Measurements from ENCODE around the gene MRPL40.
"Not testable (repeated sequence)": the region's sequence is repeated elsewhere in the genome, so short reads cannot be mapped to it uniquely, and the experiment has no call there.

The MRPL40 gene

DNA sequence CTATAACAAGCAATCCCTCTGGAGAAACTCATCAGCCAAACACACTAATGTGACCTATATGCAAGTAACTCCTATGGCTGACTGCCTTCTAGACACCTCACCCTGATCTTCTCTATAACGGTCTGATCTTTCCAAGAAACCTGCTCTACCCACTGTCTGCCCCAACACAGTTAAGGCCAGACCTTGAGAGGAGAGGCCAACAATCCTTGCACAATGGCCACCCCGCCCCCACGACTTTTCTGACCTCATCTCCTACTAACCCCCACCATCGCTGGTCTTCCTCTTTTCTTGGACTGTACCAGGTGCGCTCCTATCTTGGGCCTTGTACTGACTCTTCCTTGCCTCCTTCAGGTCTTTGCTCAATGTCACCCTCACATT is 13.3 kb upstream of the MRPL40 start:
- no peak for DNase-seq (ENCODE audit: low spot score)
- Mint-ChIP-seq H3K36me3 (ENCODE audit: low read depth) (peaks cover 24% of the 10 kb centered on the region), H3K4me3 (peak overlapping the region; percentile 53), H3K9me3 (no peaks in the 10 kb centered on the region), H3K27me3 (ENCODE audit: low read depth) (no peaks in the 10 kb centered on the region), H3K27ac (peak overlapping the region; percentile 86), H3K4me1 (ENCODE audit: low read depth) (peaks cover 54% of the 10 kb centered on the region)

- peaks cover 54% of the 10 kb centered on the region for H3K4me1 Mint-ChIP-seq (ENCODE audit: low read depth)
- peak; percentile 69 for DNase-seq (ENCODE audit: low spot score)
- peaks cover 23% of the 10 kb centered on the region for H3K36me3 Mint-ChIP-seq (ENCODE audit: low read depth)
Observed at GRCh38 chr22:19419464-19420178, 12.7 kb upstream of the MRPL40 start.

GRCh38 chr22:19420321-19420720 is 12.0 kb upstream of the MRPL40 start:
- Mint-ChIP-seq H3K36me3 (ENCODE audit: low read depth) (peaks cover 25% of the 10 kb centered on the region), H3K4me1 (ENCODE audit: low read depth) (peaks cover 54% of the 10 kb centered on the region), H3K4me3 (peak overlapping the region; percentile 53)

More at GRCh38 chr22:19419464-19420178, 12.7 kb upstream of the MRPL40 start:
- Mint-ChIP-seq H3K4me3 (peak overlapping the region; percentile 53), H3K9me3 (no peaks in the 10 kb centered on the region), H3K27me3 (ENCODE audit: low read depth) (no peaks in the 10 kb centered on the region), H3K27ac (peak overlapping the region; percentile 86)

DNA sequence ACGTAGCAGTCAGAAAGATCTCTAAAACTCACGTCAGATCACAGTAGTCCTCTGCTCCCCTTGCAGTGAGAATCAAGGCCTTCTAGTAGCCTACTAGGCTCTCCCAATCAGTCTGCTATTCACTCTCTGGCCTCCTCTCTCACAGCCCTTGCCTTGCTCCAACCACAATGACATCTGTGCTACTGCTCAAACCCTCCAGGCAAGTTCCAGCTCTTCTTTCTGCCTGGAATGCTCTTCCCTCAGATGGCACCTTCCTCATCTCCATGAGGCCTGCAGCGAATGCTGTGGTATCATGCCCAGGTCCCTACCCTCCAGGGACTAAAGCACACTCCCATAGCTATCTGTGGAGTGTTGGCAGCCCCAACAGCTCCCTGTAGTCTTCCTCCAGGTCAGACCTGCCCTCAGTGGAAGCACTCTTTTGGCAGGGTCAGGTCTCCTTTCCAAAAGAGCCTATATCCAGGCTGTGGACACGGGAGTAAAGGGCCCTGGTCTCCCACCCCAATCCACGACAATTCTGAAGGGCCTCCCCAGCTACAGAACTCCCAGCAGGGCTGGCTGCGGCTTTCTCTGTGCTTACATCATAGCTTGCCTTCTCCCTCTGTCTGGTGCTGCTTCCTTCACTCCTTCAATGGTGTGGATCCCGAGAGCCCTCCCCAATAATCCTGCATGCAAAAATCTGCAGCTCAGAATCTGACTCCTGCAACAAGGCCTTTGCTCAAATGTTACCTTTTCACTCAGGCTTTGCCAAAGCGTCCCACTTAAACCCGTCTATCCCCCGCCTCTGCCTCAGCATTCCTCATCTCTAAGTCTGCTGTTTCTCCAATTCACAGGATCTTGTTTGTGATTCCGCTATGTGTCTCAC is 9.7 kb upstream of the MRPL40 start:
- Mint-ChIP-seq H3K36me3 (ENCODE audit: low read depth) (peaks cover 23% of the 10 kb centered on the region), H3K4me3 (peak overlapping the region; percentile 11), H3K27ac (peak overlapping the region; percentile 76), H3K4me1 (ENCODE audit: low read depth) (peaks cover 68% of the 10 kb centered on the region), H3K27me3 (ENCODE audit: low read depth) (no peaks in the 10 kb centered on the region), H3K9me3 (no peaks in the 10 kb centered on the region)
- no peak for DNase-seq (ENCODE audit: low spot score)

More at GRCh38 chr22:19420321-19420720, 12.0 kb upstream of the MRPL40 start:
- Mint-ChIP-seq H3K27me3 (ENCODE audit: low read depth) (no peaks in the 10 kb centered on the region), H3K9me3 (no peaks in the 10 kb centered on the region), H3K27ac (peak overlapping the region; percentile 86)
- no peak for DNase-seq (ENCODE audit: low spot score)

- Mint-ChIP-seq H3K27me3 (ENCODE audit: low read depth) (no peaks in the 10 kb centered on the region), H3K36me3 (ENCODE audit: low read depth) (peaks cover 24% of the 10 kb centered on the region), H3K4me1 (ENCODE audit: low read depth) (peaks cover 69% of the 10 kb centered on the region), H3K9me3 (no peaks in the 10 kb centered on the region), H3K4me3 (no peak overlapping the region), H3K27ac (no peak overlapping the region)
- DNase-seq (ENCODE audit: low spot score) = no peak
Observed at GRCh38 chr22:19424186-19424500, 8.2 kb upstream of the MRPL40 start.

GRCh38 chr22:19429950-19430889 is 2.1 kb upstream of the MRPL40 start:
- no peak for DNase-seq (ENCODE audit: low spot score)
- H3K27ac Mint-ChIP-seq = peak overlapping the region; percentile 84
- H3K9me3 Mint-ChIP-seq = no peaks in the 10 kb centered on the region
- peak overlapping the region; percentile 89 for H3K4me3 Mint-ChIP-seq
- H3K4me1 Mint-ChIP-seq (ENCODE audit: low read depth) = peaks cover 40% of the 10 kb centered on the region
- no peaks in the 10 kb centered on the region for H3K27me3 Mint-ChIP-seq (ENCODE audit: low read depth)
- H3K36me3 Mint-ChIP-seq (ENCODE audit: low read depth) = peaks cover 23% of the 10 kb centered on the region

DNA sequence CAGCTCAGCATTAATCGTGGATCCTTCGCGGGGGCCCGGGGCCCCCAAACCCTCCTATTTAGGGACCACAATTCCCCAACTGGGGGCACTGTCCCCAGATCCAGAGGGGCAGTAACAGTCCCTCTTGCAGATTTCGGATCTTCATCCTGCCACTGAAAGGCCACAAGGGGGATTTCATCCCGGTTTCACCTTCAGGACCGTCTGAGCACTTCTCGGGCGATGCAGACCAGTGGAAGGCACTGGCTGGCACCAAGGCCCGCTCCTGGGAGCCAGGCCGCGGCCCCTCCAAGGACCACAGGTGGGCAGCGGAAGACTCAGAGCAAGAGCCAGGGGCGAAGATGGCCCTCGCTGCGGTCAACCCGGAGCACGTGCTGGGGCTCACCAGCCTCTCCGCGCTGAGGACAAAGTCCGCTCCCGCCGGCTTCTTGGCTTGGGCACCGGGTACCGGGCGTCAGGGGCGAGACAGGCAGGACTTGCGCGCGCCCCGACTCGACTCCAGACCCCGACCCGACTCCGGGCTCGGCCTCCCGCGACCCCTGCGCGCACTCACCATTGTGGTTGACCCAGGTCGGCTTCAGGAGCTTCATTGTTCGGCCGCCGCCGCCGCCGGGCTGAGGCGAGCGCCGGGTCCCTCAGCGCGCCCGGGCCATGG is 1.3 kb upstream of the MRPL40 start:
- Mint-ChIP-seq H3K27me3 (ENCODE audit: low read depth) (no peaks in the 10 kb centered on the region), H3K4me1 (ENCODE audit: low read depth) (peaks cover 39% of the 10 kb centered on the region), H3K36me3 (ENCODE audit: low read depth) (peaks cover 22% of the 10 kb centered on the region), H3K27ac (peak overlapping the region; percentile 84), H3K4me3 (peak overlapping the region; percentile 89), H3K9me3 (no peaks in the 10 kb centered on the region)
- DNase-seq (ENCODE audit: low spot score) = peak; percentile 27

- Mint-ChIP-seq H3K4me1 (ENCODE audit: low read depth) (peaks cover 33% of the 10 kb centered on the region), H3K4me3 (peak within 1 kb of the TSS; percentile 92), H3K27ac (peak within 1 kb of the TSS; percentile 93), H3K36me3 (ENCODE audit: low read depth) (peaks cover 16% of the 10 kb centered on the region), H3K27me3 (ENCODE audit: low read depth) (no peaks in the 10 kb centered on the region), H3K9me3 (no peaks in the 10 kb centered on the region)
- DNase-seq (ENCODE audit: low spot score) = peak; percentile 88
Observed at GRCh38 chr22:19431649-19432132, 654 bp upstream of the MRPL40 start, which contains the start of gene HIRA. HIRA (minus strand) TSS chr22:19431733; CDS start chr22:19431476, 257 bp downstream.

DNA sequence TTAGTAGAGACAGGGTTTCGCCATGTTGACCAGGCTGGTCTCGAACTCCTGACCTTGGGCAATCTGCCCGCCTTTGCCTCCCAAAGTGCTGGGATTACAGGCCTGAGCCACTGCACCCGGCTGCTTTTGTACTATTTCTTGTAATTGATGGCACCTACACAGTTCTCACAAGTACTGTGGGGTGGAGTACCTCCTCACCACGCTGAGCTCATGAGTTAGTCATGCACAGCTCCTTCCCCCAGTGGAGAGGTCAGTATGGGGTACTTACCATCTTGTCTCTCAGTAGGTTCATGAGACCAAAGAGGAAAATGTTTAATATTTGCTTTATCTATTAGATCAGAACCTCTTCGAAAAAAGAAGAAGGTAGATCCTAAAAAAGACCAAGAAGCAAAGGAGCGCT is 2.1 kb downstream of the MRPL40 start:
- no peaks in the 10 kb centered on the region for H3K9me3 Mint-ChIP-seq
- H3K4me1 Mint-ChIP-seq (ENCODE audit: low read depth) = peaks cover 20% of the 10 kb centered on the region
- peak overlapping the region; percentile 24 for H3K4me3 Mint-ChIP-seq
- peaks cover 13% of the 10 kb centered on the region for H3K36me3 Mint-ChIP-seq (ENCODE audit: low read depth)
- H3K27ac Mint-ChIP-seq = no peak overlapping the region
- no peaks in the 10 kb centered on the region for H3K27me3 Mint-ChIP-seq (ENCODE audit: low read depth)
- no peak for DNase-seq (ENCODE audit: low spot score)

- peaks cover 8% of the 10 kb centered on the region for H3K36me3 Mint-ChIP-seq (ENCODE audit: low read depth)
- no peak overlapping the region for H3K4me3 Mint-ChIP-seq
- peak overlapping the region; percentile 31 for H3K27ac Mint-ChIP-seq
- peaks cover 14% of the 10 kb centered on the region for H3K4me1 Mint-ChIP-seq (ENCODE audit: low read depth)
- no peak for DNase-seq (ENCODE audit: low spot score)
- no peaks in the 10 kb centered on the region for H3K9me3 Mint-ChIP-seq
- no peaks in the 10 kb centered on the region for H3K27me3 Mint-ChIP-seq (ENCODE audit: low read depth)
Observed at GRCh38 chr22:19434829-19435580, 2.7 kb downstream of the MRPL40 start.

GRCh38 chr22:19436444-19437161 is 4.3 kb downstream of the MRPL40 start:
- not testable (repeated sequence) for DNase-seq (ENCODE audit: low spot score); H3K36me3 Mint-ChIP-seq (ENCODE audit: low read depth); H3K9me3 Mint-ChIP-seq; H3K4me1 Mint-ChIP-seq (ENCODE audit: low read depth); H3K27me3 Mint-ChIP-seq (ENCODE audit: low read depth); H3K4me3 Mint-ChIP-seq
- peak overlapping the region; percentile 18 for H3K27ac Mint-ChIP-seq

DNA sequence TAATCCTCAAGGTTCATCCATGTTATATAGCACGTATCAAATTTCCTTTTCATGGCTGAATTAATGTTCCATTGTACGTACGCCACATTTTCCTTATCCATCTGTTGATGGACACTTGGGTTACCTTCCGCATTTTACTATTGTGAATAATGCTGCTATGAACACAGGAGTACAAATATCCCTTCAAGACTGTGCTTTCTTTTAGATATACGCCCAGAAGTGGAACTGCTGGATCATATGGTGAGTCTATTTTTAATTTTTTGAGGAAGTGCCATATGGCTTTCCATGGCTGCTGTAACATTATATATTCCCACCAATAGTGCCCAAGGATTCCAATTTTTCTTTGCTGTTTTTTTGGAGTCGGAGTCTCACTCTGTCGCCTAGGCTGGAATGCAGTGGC is 6.0 kb downstream of the MRPL40 start:
- Mint-ChIP-seq H3K4me1 (ENCODE audit: low read depth) (peaks cover 12% of the 10 kb centered on the region), H3K27ac (no peak overlapping the region), H3K36me3 (ENCODE audit: low read depth) (peaks cover 15% of the 10 kb centered on the region), H3K27me3 (ENCODE audit: low read depth) (no peaks in the 10 kb centered on the region), H3K4me3 (no peak overlapping the region), H3K9me3 (no peaks in the 10 kb centered on the region)
- DNase-seq (ENCODE audit: low spot score) = no peak
